Measurements from ENCODE around the gene FAM234A.

GRCh38 chr16:189604-190186, 44.9 kb upstream of the FAM234A start:
- TF ChIP-seq BHLHE40 (IDR thresholded peaks at IDR 0.05; ENCODE audit: borderline replicate concordance) (no peak), FOXM1 (IDR thresholded peaks at IDR 0.05; ENCODE audit: borderline replicate concordance) (no peak), SUZ12 (IDR thresholded peaks at IDR 0.05) (no peak), SP1 (IDR thresholded peaks at IDR 0.05) (no peak), FOXA1 (IDR thresholded peaks at IDR 0.05) (no peak), LEF1 (IDR thresholded peaks at IDR 0.05; ENCODE audit: borderline replicate concordance) (no peak), FOXK2 (IDR thresholded peaks at IDR 0.05) (no peak), ZNF384 (IDR thresholded peaks at IDR 0.05) (no peak), CTBP1 (IDR thresholded peaks at IDR 0.05; ENCODE audit: borderline replicate concordance) (no peak), ELF4 (IDR thresholded peaks at IDR 0.05) (no peak), TARDBP (IDR thresholded peaks at IDR 0.05) (no peak), ARNT (IDR thresholded peaks at IDR 0.05) (no peak), L3MBTL2 (conservative IDR thresholded peaks at IDR 0.05) (no peak), NFRKB (IDR thresholded peaks at IDR 0.05) (no peak)
